Heart right ventricle (tissue), 16 donors: ENCODE measurements around the gene POU6F2. TPM values are rescaled to one million over a fixed set of nuclear protein-coding genes. Genes with fewer than 3 reads are reported as not detected.
"Not testable (repeated sequence)": the region's sequence is repeated elsewhere in the genome, so short reads cannot be mapped to it uniquely, and the experiment has no call there.

Source experiments
- ATAC-seq, 8 donors: fragments of 200-7000 bp; cut with Tn5 transposase; one replicate each; pipeline ENCODE4 v1.9.1; 2020; ENCODE audit warnings: mild to moderate bottlenecking in 8 of 8, moderate library complexity in 8 of 8, moderate number of reproducible peaks in 1 of 8
- DNase-seq, 2 donors: peaks; one replicate each; pipeline ENCODE4 v3.0.0-alpha.2; 2020
- H3K27ac ChIP-seq, 10 donors: fragments of 200-600 bp; sonication (generic) in 2 of 10; one replicate each; pipeline versions ENCODE4 v1.5.0 to v1.8.0; 2020 to 2022; ENCODE audit warnings: mild to moderate bottlenecking in 3 of 10
- H3K27me3 ChIP-seq, 7 donors: fragments of 200-600 bp; one replicate each; pipeline ENCODE4 v1.8.0; 2021 to 2022; ENCODE audit warnings: mild to moderate bottlenecking in 2 of 7
- H3K36me3 ChIP-seq, 9 donors: fragments of 200-600 bp; sonication (generic) in 1 of 9; one replicate each; pipeline versions ENCODE4 v1.5.0 to v1.8.0; 2020 to 2022; ENCODE audit warnings: mild to moderate bottlenecking in 2 of 9
- H3K4me1 ChIP-seq, 9 donors: fragments of 200-600 bp; sonication (generic) in 1 of 9; one replicate each; pipeline versions ENCODE4 v1.5.0 to v1.8.0; 2020 to 2022; ENCODE audit warnings: mild to moderate bottlenecking in 4 of 9
- H3K4me3 ChIP-seq, 10 donors: fragments of 200-600 bp; sonication (generic) in 2 of 10; one replicate each; pipeline versions ENCODE4 v1.5.0 to v1.8.0; 2020 to 2022; ENCODE audit warnings: mild to moderate bottlenecking in 7 of 10, moderate library complexity in 2 of 10
- H3K9me3 ChIP-seq, 11 donors: fragments of 200-600 bp in 10 of 11; sonication (generic) in 2 of 11; one replicate each; pipeline versions ENCODE4 v1.5.0 to v1.8.0; 2013 to 2022; ENCODE audit warnings: mild to moderate bottlenecking in 2 of 11, control low read depth in 1 of 11, moderate library complexity in 1 of 11
- whole genome bisulfite sequencing, 2 donors: extraction: QIAGEN DNeasy Blood & Tissue Kit; methylation state at CpG; one replicate each; pipeline ENCODE4 v1.1.7; 2013; ENCODE audit warnings: inconsistent platforms in 1 of 2; 5-methylcytosine and 5-hydroxymethylcytosine counted together
- intact Hi-C, 10 donors: fragments of 100-400 bp; cut with DNase I; formaldehyde crosslinking; loops; one replicate each; pipeline versions ENCODE4 v1.11.1 to v1.14.2; 2022
- polyA plus RNA-seq, 2 donors: library from polyadenylated mRNA; stranded (reverse); fragments of 200-250 nt; gene quantifications; one replicate each; pipeline ENCODE4 v1.2.3, GENCODE V29; 2013
- total RNA-seq, 10 donors: library from RNA; stranded (reverse); fragmentation: NEBNext Ultra II Directional in 3 of 10; extraction: Animal tissue kit (Norgen Biotek cat#: 25700) in 3 of 10; gene quantifications; one replicate each; pipeline versions ENCODE4 v1.2.1 to v1.2.4, GENCODE V29; 2021 to 2023
- TF ChIP-seq, protein P1 (sequence below), 9 donors: fragments of 200-600 bp; sonication (generic) in 2 of 9; IDR thresholded peaks; one replicate each; pipeline versions ENCODE4 v1.5.0 to v1.8.0; 2021 to 2022; ENCODE audit warnings: antibody characterized with exemption in 9 of 9, mild to moderate bottlenecking in 5 of 9, moderate library complexity in 1 of 9
- donor health status: Arrhythmogenic right ventricular cardiomyopathy.
- donor health status: ischemic (EF 13 %, LVEDD 7.1; RV severe dilation, severe dysfunction).
- donor health status: healthy with polysubstance abuse.
- donor health status: DM: no; HTN: yes; CAD: no.
- donor health status: DM: no; HTN: no; CAD: no.
- donor health status: ischemic (EF 25% LVEDD 6.9; RV normal size, moderate dysfunction).
- donor health status: ischemic (EF 25% LVEDD 5.7; RV mildly dilated, moderate dysfunction).
- donor health status: healthy.
- donor health status: DM: yes; HTN: yes; CAD: no.
- donor health status: Ischemic cardiomyopathy.
- donor health status: ischemic (EF 35%, LVEDD 5.7; RV mildly dilated, moderate dysfunction).
- donor health status: nonischemic (EF 11% LVEDD 7.7; RV severe dilation, severe dysfunction).
- donor health status: DM: yes; HTN: yes; CAD: no.
- donor health status: PGD.
- donor health status: ischemic (EF 29% LVEDD 5.4; RV normal size, mild dysfunction).
- donor health status: nonischemic (EF 23%, LVEDD 6.1; RV moderate dilation, normal function).

POU6F2 gene
- total and polyA plus RNA-seq, 12 donors: under 0.01 to 0.83 (median 0.34) TPM

DNA sequence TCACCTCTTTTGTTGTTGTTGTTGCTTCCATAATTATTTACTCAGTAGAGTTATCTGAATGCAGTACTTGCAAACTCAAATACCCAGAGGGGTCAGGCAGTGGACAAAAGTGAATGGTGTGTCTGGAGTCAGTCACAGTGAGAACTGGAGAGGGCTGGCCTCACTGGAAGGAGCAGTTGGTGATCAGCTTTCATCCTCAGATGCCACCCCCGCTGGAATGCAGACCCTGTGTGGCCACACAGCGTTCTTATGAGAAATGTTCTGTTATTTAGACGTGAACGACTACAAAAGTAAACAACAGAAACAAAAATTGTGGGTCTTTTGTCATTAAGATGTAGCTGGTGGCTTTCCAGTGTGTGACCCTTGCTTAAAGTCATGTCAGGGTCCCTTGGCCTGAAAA, 39.1 kb upstream of the POU6F2 start:
- Histone ChIP-seq H3K4me3 (no peak overlapping the region), H3K9me3 (no peaks in the 10 kb centered on the region), H3K4me1 (no peaks in the 10 kb centered on the region), H3K27ac (no peak overlapping the region), H3K27me3 (peaks cover 0 to 5% (median 0%) of the 10 kb centered on the region in 7 donors), H3K36me3 (no peaks in the 10 kb centered on the region)
- intact Hi-C loops: loop anchor here in 3 of 10 donors (10.0 kb wide), 3 partner anchors 144 to 586 kb away; no protein-coding TSS in a partner anchor
- ATAC-seq (no peak), DNase-seq (no peak)
- WGBS, 2 donors: 67 to 72% methylated on average over 4 of the region's 4 CpGs
- TF ChIP-seq, protein P1, sequence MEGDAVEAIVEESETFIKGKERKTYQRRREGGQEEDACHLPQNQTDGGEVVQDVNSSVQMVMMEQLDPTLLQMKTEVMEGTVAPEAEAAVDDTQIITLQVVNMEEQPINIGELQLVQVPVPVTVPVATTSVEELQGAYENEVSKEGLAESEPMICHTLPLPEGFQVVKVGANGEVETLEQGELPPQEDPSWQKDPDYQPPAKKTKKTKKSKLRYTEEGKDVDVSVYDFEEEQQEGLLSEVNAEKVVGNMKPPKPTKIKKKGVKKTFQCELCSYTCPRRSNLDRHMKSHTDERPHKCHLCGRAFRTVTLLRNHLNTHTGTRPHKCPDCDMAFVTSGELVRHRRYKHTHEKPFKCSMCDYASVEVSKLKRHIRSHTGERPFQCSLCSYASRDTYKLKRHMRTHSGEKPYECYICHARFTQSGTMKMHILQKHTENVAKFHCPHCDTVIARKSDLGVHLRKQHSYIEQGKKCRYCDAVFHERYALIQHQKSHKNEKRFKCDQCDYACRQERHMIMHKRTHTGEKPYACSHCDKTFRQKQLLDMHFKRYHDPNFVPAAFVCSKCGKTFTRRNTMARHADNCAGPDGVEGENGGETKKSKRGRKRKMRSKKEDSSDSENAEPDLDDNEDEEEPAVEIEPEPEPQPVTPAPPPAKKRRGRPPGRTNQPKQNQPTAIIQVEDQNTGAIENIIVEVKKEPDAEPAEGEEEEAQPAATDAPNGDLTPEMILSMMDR (IDR thresholded peaks at IDR 0.05): no peak

DNA sequence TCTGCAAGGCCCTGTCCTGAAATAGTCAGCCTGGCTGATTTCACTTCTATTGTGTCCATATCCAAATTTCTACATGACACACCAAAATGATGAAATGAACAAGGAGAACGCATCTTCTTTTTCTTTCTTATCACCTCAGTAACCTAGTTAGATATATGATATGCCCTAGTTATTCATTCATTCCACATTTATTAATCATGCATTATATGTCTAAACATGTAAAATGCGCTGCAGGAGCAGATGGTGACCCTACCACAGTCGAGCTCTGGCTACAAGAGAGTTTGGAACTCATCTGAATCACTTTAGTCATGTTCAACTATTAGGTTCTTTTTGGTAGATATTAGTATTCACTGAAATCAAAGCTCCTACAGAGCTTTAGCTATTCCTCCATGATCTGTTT, 36.9 kb upstream of the POU6F2 start:
- Histone ChIP-seq H3K27ac (no peak overlapping the region), H3K9me3 (no peaks in the 10 kb centered on the region), H3K4me1 (no peaks in the 10 kb centered on the region), H3K27me3 (peaks cover 0 to 5% (median 0%) of the 10 kb centered on the region in 7 donors), H3K4me3 (no peak overlapping the region), H3K36me3 (no peaks in the 10 kb centered on the region)
- intact Hi-C loops: no loop called here
- WGBS, 2 donors: 89 to 90% methylated on average over 3 of the region's 3 CpGs
- ATAC-seq (no peak), DNase-seq (no peak)
- TF ChIP-seq, protein P1 (IDR thresholded peaks at IDR 0.05): no peak

DNA sequence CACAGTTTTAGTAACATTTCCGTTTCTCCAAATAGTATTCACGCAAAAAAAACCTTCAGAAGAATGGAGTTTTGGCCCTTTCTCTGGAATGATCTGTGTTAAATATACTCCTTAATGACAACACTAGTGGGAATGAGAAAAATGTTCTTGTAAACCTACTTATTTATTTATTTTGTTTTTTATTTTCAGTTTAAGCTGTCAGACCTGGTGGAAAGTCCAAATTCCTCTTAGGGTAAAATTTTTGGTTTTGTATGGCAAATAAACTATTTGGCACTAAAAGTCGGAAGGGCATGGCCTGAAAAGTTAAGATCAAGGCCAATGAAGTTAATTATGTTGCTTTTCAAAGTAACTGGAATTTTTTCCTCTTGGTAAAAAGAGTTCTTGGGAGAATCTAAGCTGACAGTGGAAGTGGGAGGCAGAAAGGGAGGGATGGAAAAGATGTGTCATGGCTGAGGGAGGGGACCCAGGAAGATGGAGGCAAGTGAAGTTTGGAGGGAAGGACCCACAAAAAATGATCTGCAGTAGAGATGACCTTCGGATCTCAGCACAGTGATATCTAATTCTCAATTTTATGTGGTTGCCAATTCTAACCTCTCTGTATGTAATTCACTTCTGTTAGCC, 35.2 kb upstream of the POU6F2 start:
- intact Hi-C loops: no loop called here
- no peaks in the 10 kb centered on the region for H3K9me3 ChIP-seq
- DNase-seq: no peak
- TF ChIP-seq, protein P1 (IDR thresholded peaks at IDR 0.05): no peak
- no peaks in the 10 kb centered on the region for H3K36me3 ChIP-seq
- H3K27ac ChIP-seq: no peak overlapping the region
- H3K4me3 ChIP-seq: no peak overlapping the region
- ATAC-seq: no peak
- H3K27me3 ChIP-seq: peaks cover 0 to 5% (median 0%) of the 10 kb centered on the region in 7 donors
- WGBS, 2 donors: 76 to 88% methylated on average over 4 of the region's 4 CpGs
- H3K4me1 ChIP-seq: no peaks in the 10 kb centered on the region

DNA sequence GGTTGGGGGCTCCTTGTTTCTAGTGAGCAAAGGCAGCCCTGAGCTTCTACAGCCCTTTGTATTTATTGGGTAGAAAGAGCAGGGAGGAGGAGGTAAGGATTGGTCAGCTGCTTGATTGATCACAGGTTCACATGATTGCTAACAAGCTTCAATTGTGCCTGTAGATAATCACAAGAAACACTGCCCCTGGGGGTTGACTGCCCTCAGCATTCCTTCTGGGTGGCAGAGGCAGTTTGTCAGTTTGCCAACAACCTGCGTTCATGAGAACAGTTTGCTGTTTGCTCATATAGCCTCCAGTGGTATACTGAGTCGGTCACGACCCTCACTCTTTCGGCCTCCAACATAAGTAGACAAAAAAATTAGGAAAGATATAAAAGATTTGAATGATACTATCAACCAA, 30.2 kb upstream of the POU6F2 start:
- H3K36me3 ChIP-seq, DNase-seq, H3K9me3 ChIP-seq, H3K4me3 ChIP-seq, H3K4me1 ChIP-seq, ATAC-seq, H3K27ac ChIP-seq, H3K27me3 ChIP-seq, intact Hi-C loops: not testable (repeated sequence)
- WGBS, 2 donors: 93 to 95% methylated on average over 4 of the region's 4 CpGs

DNA sequence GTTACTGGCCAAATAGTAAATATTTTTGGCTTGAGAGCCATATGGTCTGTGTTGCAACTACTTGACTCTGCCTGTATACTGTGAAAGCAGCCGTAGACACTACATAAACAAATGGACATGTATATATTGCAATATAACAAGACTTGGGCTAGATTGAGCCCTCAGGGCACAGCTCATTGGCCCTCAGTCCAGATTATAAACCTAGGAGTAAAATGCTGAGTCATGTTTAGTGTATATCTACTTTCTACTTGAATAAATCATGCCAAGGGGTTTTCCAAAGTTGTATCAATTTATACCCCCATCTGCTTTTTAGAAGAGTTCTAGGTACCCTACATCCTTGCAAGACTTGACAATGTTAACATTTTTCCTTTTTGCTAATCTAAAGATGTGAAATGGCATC, 27.4 kb upstream of the POU6F2 start:
- Histone ChIP-seq H3K4me3 (no peak overlapping the region), H3K27ac (no peak overlapping the region), H3K36me3 (no peaks in the 10 kb centered on the region), H3K4me1 (peaks cover 0 to 8% (median 0%) of the 10 kb centered on the region in 9 donors), H3K27me3 (peaks cover 0 to 9% (median 0%) of the 10 kb centered on the region in 7 donors), H3K9me3 (no peaks in the 10 kb centered on the region)
- intact Hi-C loops: no loop called here
- ATAC-seq: no peak
- TF ChIP-seq, protein P1 (IDR thresholded peaks at IDR 0.05): no peak
- 70 to 71% methylated on average over 1 of the region's 1 CpG for WGBS, 2 donors
- DNase-seq: no peak
